Measurements from ENCODE around the gene DMGDH.
A peak's percentile ranks its signal among the peaks of the same experiment; 100 is the strongest.

The DMGDH gene

DNA sequence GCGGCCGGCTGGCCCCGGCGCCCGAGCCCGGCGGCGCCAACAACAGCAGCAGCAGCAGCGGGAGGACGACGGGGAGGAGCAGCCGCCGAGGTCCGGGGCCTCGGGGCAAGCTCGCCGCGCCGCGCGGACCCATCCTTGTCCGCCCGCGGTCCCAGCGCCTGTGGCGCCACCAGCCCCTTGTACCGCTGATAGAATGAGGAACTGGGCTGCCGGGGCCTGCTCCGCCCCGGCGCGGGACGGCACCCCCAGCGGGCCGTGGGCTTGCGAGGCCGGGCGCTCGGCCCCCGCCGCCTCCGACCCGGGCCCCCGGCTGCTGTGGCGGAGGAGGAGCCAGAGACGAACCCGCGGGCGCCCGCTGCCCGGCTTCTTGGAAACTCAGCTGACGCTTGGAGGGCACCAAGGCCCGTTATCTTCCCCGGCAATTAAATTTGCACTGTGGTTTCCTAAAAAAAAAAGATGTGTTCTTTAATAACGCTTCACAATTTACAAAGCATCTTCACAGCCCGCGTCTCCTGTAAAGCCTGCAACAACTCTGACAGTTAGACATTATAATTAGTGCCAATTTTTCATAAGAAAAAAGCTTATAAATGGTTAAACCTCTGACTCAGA lies 84.3 kb downstream of the DMGDH start, which contains the start of gene ARSB:
ARSB (minus strand) TSS at position 195 of the 609 bp plus-strand sequence; CDS start at position 133, 62 bp downstream.
- TF ChIP-seq, protein P1, sequence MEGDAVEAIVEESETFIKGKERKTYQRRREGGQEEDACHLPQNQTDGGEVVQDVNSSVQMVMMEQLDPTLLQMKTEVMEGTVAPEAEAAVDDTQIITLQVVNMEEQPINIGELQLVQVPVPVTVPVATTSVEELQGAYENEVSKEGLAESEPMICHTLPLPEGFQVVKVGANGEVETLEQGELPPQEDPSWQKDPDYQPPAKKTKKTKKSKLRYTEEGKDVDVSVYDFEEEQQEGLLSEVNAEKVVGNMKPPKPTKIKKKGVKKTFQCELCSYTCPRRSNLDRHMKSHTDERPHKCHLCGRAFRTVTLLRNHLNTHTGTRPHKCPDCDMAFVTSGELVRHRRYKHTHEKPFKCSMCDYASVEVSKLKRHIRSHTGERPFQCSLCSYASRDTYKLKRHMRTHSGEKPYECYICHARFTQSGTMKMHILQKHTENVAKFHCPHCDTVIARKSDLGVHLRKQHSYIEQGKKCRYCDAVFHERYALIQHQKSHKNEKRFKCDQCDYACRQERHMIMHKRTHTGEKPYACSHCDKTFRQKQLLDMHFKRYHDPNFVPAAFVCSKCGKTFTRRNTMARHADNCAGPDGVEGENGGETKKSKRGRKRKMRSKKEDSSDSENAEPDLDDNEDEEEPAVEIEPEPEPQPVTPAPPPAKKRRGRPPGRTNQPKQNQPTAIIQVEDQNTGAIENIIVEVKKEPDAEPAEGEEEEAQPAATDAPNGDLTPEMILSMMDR (conservative IDR thresholded peaks at IDR 0.05): no peak
- H3K27ac ChIP-seq: peak within 1 kb of the TSS; percentile 91

DNA sequence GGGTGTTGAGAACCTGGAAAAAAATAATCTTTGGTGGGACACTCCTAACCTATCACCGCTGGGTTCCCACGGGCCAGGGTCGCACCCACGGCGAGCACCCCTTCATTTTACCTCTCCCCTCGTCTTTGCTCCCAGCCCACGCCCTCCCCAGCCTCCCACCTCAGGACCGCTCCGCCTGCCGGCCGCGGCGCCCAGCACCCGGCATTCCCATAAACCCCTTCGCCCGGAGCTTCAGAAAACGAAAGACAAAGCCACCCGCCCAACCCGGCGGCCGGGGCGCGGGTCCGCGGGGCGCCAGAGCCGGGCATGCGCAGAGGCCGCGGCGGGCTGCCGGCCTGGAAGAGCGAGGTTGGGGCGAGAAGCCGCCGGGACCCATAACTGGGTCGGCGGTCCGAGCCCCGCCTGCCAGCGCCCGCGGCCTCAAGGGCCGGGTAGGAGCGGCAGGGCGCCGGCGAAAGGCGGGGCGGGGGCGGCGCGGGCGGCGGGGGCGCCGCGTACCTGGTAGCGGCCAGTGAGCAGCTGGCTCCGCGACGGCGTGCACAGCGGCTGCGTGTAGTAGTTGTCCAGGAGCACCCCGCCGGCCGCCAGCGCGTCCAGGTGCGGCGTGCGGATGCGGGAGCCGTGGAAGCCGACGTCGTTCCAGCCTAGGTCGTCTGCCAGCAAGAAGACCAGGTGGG lies 84.9 kb downstream of the DMGDH start:
- peak overlapping the region; percentile 91 for H3K27ac ChIP-seq
- TF ChIP-seq, protein P1 (conservative IDR thresholded peaks at IDR 0.05): peak; percentile 38

DNA sequence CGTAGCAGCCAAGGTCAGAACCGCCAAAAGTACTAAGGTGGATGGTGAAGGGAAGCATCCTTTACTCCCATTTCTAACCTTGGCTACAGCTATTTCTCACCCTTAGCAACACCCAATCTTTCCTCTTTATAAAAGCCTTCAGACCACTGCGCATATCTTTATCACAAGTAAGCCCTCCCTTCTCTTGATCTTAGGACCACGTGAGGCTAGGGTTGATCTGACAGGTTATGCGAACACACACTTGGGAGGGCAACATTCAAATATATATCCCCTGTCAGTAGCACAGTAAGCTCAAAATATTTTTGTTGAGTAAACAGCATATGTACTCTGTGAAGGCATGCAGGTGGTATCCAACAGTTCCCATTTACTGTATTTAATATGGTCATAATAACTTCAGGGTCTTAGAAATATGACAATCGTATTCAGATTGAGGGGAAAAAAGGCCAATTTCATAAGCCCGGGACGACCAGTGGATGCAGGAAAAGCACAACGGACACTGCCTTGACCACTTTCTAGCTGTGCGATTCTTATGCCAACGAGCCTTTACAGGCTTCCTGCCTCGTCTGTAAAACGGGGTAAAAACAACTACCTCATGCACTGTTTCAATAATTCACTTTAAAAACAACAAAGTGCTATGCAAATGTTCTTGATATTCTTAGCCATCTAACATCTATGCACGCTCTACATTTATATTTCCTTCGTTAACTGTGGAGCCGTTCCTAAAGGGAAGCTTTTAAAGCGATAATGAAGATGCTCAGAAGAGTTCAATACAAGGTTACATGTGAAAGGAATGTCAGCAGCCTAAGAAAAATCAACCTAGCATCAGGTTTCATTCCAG lies 85.7 kb downstream of the DMGDH start:
- peak overlapping the region; percentile 91 for H3K27ac ChIP-seq
- TF ChIP-seq, protein P1 (conservative IDR thresholded peaks at IDR 0.05): no peak

- H3K27ac ChIP-seq: peak overlapping the region; percentile 91
These were observed 86.3 kb downstream of the DMGDH start for GRCh38 chr5:78983194-78983593.

DNA sequence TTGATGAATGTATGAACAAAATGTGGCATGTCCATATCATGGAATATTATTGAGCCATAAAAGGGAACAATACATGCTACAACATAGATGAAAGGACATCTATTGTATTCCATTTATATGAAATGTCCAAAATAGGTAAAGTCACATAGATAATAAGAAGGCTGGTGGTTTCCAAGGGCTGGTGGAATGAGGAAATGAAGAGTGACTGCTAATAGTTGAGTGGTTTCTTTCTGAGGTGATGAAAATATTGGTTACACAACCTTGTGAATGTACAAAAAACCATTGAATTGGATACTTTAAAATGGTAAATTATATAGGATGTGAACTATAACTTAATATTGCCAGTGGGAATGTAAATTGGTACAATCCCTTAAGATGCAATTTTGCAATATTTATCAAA lies 89.6 kb downstream of the DMGDH start:
- no peak overlapping the region for H3K27ac ChIP-seq
- TF ChIP-seq, protein P1 (conservative IDR thresholded peaks at IDR 0.05): no peak

DNA sequence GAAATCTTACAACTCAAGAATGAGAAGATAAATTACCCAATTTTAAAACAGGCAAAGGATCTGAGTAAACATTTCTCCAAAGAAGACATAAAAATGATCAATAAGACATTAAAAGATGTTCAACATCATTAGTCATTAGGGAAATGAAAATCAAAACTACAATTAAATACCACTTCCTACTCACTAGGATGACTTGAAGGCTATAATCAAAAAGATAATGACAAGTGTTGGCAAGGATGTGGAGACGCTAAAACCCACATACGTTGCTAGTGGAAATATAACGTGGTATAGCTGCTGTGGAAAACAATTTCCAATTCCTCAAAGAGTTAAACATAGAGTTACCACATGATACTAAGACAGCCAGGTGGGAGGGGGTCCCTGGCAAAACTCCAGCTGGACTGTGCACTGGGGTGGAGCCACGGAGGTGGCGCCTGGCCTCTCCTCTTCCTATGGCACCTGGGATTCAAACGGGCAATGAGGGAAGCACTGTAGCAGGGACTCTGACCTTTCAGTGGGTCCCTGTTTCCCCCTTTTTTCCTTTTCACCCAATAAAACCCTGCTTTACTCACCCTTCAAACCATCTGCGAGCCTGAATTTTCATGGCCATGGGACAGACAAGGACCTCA lies 90.2 kb downstream of the DMGDH start:
- TF ChIP-seq, protein P1 (conservative IDR thresholded peaks at IDR 0.05): no peak

GRCh38 chr5:78975035-78975434 lies 94.4 kb downstream of the DMGDH start:
- H3K27ac ChIP-seq: peak overlapping the region; percentile 79
- TF ChIP-seq, protein P1 (conservative IDR thresholded peaks at IDR 0.05): no peak

More for the DNA sequence above, 90.2 kb downstream of the DMGDH start:
- no peak overlapping the region for H3K27ac ChIP-seq
